ENCODE results near the gene SPACDR. TPM values are rescaled to one million over a fixed set of nuclear protein-coding genes. Genes with fewer than 3 reads are reported as not detected.
A peak's percentile ranks its signal among the peaks of the same experiment; 100 is the strongest.
"Not testable (repeated sequence)": the region's sequence is repeated elsewhere in the genome, so short reads cannot be mapped to it uniquely, and the experiment has no call there.

Gene SPACDR
- total RNA-seq, 1 donor from 2014 or later: 1.4 TPM

GRCh38 chr7:100443096-100443840, 20.8 kb downstream of the SPACDR start:
- DNase-seq (ENCODE audit: low read depth, low spot score): no peak
- no peak for TF ChIP-seq CTCF (conservative IDR thresholded peaks at IDR 0.05)
- peaks cover 26% of the 10 kb centered on the region for H3K4me1 Mint-ChIP-seq
- H3K36me3 Mint-ChIP-seq (ENCODE audit: low read depth): no peaks in the 10 kb centered on the region
- no peaks in the 10 kb centered on the region for H3K9me3 Mint-ChIP-seq
- H3K27me3 Mint-ChIP-seq (ENCODE audit: low read depth): no peaks in the 10 kb centered on the region
- peak overlapping the region; percentile 31 for H3K4me3 Mint-ChIP-seq
- H3K27ac Mint-ChIP-seq (ENCODE audit: unreplicated experiment): peak overlapping the region; percentile 31

- TF ChIP-seq CTCF (conservative IDR thresholded peaks at IDR 0.05): no peak
- Mint-ChIP-seq H3K4me1 (peaks cover 26% of the 10 kb centered on the region), H3K36me3 (ENCODE audit: low read depth) (no peaks in the 10 kb centered on the region), H3K4me3 (peak overlapping the region; percentile 59), H3K9me3 (no peaks in the 10 kb centered on the region), H3K27ac (ENCODE audit: unreplicated experiment) (no peak overlapping the region), H3K27me3 (ENCODE audit: low read depth) (no peaks in the 10 kb centered on the region)
- no peak for DNase-seq (ENCODE audit: low read depth, low spot score)
These were observed 22.2 kb downstream of the SPACDR start for GRCh38 chr7:100441641-100442535.

GRCh38 chr7:100439244-100439643, 24.8 kb downstream of the SPACDR start:
- H3K27ac Mint-ChIP-seq (ENCODE audit: unreplicated experiment); H3K9me3 Mint-ChIP-seq; DNase-seq (ENCODE audit: low read depth, low spot score); H3K36me3 Mint-ChIP-seq (ENCODE audit: low read depth); H3K4me3 Mint-ChIP-seq; H3K27me3 Mint-ChIP-seq (ENCODE audit: low read depth): not testable (repeated sequence)
- H3K4me1 Mint-ChIP-seq: peaks cover 28% of the 10 kb centered on the region

- not testable (repeated sequence) for H3K9me3 Mint-ChIP-seq; DNase-seq (ENCODE audit: low read depth, low spot score)
These were observed 25.3 kb downstream of the SPACDR start for GRCh38 chr7:100438731-100439130.

GRCh38 chr7:100438172-100438571, 25.9 kb downstream of the SPACDR start:
- no peak overlapping the region for H3K27ac Mint-ChIP-seq (ENCODE audit: unreplicated experiment)
- H3K9me3 Mint-ChIP-seq: no peaks in the 10 kb centered on the region
- TF ChIP-seq CTCF (conservative IDR thresholded peaks at IDR 0.05): no peak
- peak overlapping the region; percentile 57 for H3K4me3 Mint-ChIP-seq
- peaks cover 7% of the 10 kb centered on the region for H3K27me3 Mint-ChIP-seq (ENCODE audit: low read depth)
- H3K4me1 Mint-ChIP-seq: peaks cover 26% of the 10 kb centered on the region
- H3K36me3 Mint-ChIP-seq (ENCODE audit: low read depth): peaks cover 12% of the 10 kb centered on the region
- DNase-seq (ENCODE audit: low read depth, low spot score): no peak

More at GRCh38 chr7:100438731-100439130, 25.3 kb downstream of the SPACDR start:
- H3K27ac Mint-ChIP-seq (ENCODE audit: unreplicated experiment); H3K36me3 Mint-ChIP-seq (ENCODE audit: low read depth); H3K4me3 Mint-ChIP-seq; H3K27me3 Mint-ChIP-seq (ENCODE audit: low read depth): not testable (repeated sequence)
- peaks cover 26% of the 10 kb centered on the region for H3K4me1 Mint-ChIP-seq

GRCh38 chr7:100437150-100438100, 26.6 kb downstream of the SPACDR start:
- Mint-ChIP-seq H3K4me3 (peak overlapping the region; percentile 59), H3K27ac (ENCODE audit: unreplicated experiment) (no peak overlapping the region), H3K27me3 (ENCODE audit: low read depth) (peaks cover 8% of the 10 kb centered on the region), H3K36me3 (ENCODE audit: low read depth) (peaks cover 17% of the 10 kb centered on the region), H3K9me3 (no peaks in the 10 kb centered on the region), H3K4me1 (peaks cover 25% of the 10 kb centered on the region)
- no peak for TF ChIP-seq CTCF (conservative IDR thresholded peaks at IDR 0.05)
- DNase-seq (ENCODE audit: low read depth, low spot score): no peak
